ENCODE measurements around the gene GRID2.

DNA sequence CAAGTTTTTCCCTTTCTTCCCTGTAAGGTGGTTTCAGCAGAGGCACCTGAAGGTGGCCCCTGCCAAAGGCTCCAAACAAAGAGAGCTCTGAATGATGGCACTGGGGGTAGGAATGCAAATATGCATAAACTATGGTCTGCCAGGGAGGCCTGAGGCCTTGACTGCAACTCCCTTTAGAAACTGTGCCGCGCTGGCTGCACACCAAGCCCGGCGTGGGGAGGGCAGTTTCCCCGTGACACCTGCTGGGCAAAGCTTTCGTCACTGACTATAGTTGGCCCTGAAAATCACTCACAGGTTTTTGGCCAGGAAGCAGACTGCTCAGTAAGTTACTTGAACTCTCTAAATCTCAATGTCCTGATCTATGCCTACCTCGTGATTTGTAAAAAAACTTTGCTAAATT is 1427.0 kb downstream of the GRID2 start:
- TF ChIP-seq POLR2A (IDR thresholded peaks at IDR 0.05; ENCODE audit: low read depth, low read length) (no peak), POLR2AphosphoS5 (IDR thresholded peaks at IDR 0.05; ENCODE audit: low read depth, low read length) (no peak), TAF1 (IDR thresholded peaks at IDR 0.05; ENCODE audit: low read depth, low read length) (no peak), POU2F2 (IDR thresholded peaks at IDR 0.05; ENCODE audit: low read depth, low read length) (no peak), SPI1 (IDR thresholded peaks at IDR 0.05; ENCODE audit: low read depth, low read length) (no peak)

Measured in GM12891 (cell line).